Stimulated activated CD8-positive, alpha-beta memory T cell treated with anti-CD3 and anti-CD28 coated beads, Interleukin-4, amount 100 ng/mL, for 24 hours (primary cell): ENCODE results near the gene ST6GALNAC3.
"Not testable (repeated sequence)": the region's sequence is repeated elsewhere in the genome, so short reads cannot be mapped to it uniquely, and the experiment has no call there.

ENCODE experiments used
- DNase-seq: peaks from one replicate; pipeline ENCODE4 v3.0.0-alpha.2; 2020; ENCODE audit warnings: low read depth

Gene ST6GALNAC3

GRCh38 chr1:76073481-76073880 is 1.1 kb upstream of the ST6GALNAC3 start:
- DNase-seq = no peak

- DNase-seq = no peak
These were observed 593 bp downstream of the ST6GALNAC3 start for GRCh38 chr1:76075188-76075489.

- DNase-seq = no peak
These were observed 1.3 kb downstream of the ST6GALNAC3 start for GRCh38 chr1:76075877-76076276.

GRCh38 chr1:76079475-76080227 is 5.1 kb downstream of the ST6GALNAC3 start:
- no peak for DNase-seq

GRCh38 chr1:76080552-76081079 is 6.1 kb downstream of the ST6GALNAC3 start:
- no peak for DNase-seq

- DNase-seq = no peak
These were observed 7.5 kb downstream of the ST6GALNAC3 start for GRCh38 chr1:76082062-76082461.

GRCh38 chr1:76083189-76083588 is 8.6 kb downstream of the ST6GALNAC3 start:
- no peak for DNase-seq

GRCh38 chr1:76084029-76084627 is 9.6 kb downstream of the ST6GALNAC3 start:
- no peak for DNase-seq

GRCh38 chr1:76084685-76085084 is 10.1 kb downstream of the ST6GALNAC3 start:
- no peak for DNase-seq

GRCh38 chr1:76086109-76086508 is 11.6 kb downstream of the ST6GALNAC3 start:
- no peak for DNase-seq

GRCh38 chr1:76086597-76086996 is 12.1 kb downstream of the ST6GALNAC3 start:
- DNase-seq = no peak

GRCh38 chr1:76090283-76091203 is 16.0 kb downstream of the ST6GALNAC3 start:
- DNase-seq = no peak

- DNase-seq = no peak
These were observed 18.3 kb downstream of the ST6GALNAC3 start for GRCh38 chr1:76092812-76093211.

GRCh38 chr1:76093522-76094312 is 19.2 kb downstream of the ST6GALNAC3 start:
- no peak for DNase-seq

- no peak for DNase-seq
These were observed 21.3 kb downstream of the ST6GALNAC3 start for GRCh38 chr1:76095802-76096201.

GRCh38 chr1:76097064-76097463 is 22.5 kb downstream of the ST6GALNAC3 start:
- not testable (repeated sequence) for DNase-seq

- no peak for DNase-seq
These were observed 24.3 kb downstream of the ST6GALNAC3 start for GRCh38 chr1:76098845-76099244.

- no peak for DNase-seq
These were observed 27.0 kb downstream of the ST6GALNAC3 start for GRCh38 chr1:76101548-76101947.

- DNase-seq = no peak
These were observed 27.5 kb downstream of the ST6GALNAC3 start for GRCh38 chr1:76102046-76102445.

- DNase-seq = no peak
These were observed 28.5 kb downstream of the ST6GALNAC3 start for GRCh38 chr1:76103034-76103433.

GRCh38 chr1:76105372-76105771 is 30.8 kb downstream of the ST6GALNAC3 start:
- no peak for DNase-seq

GRCh38 chr1:76106251-76106650 is 31.7 kb downstream of the ST6GALNAC3 start:
- DNase-seq = no peak
